Measurements from ENCODE around the gene AGBL4. TPM values are rescaled to one million over a fixed set of nuclear protein-coding genes. Genes with fewer than 3 reads are reported as not detected.
"Not testable (repeated sequence)": the region's sequence is repeated elsewhere in the genome, so short reads cannot be mapped to it uniquely, and the experiment has no call there.

Gene AGBL4
- total RNA-seq, 1 experiment from 2014 or later = 0.33 TPM

- Histone ChIP-seq H3K27ac (ENCODE audit: low read length) (no peak overlapping the region), H3K36me3 (ENCODE audit: low read depth, low read length) (no peaks in the 10 kb centered on the region), H3K4me1 (ENCODE audit: insufficient read depth, low read length) (peaks cover 31% of the 10 kb centered on the region), H2AFZ (ENCODE audit: low read length) (no peak overlapping the region), H3K9me2 (replicated peaks; ENCODE audit: low read length) (no peaks in the 10 kb centered on the region), H3K4me2 (ENCODE audit: low read length) (no peak overlapping the region), H3K79me2 (ENCODE audit: low read length) (no peaks in the 10 kb centered on the region), H3F3A (ENCODE audit: low read length, unreplicated experiment) (peaks cover 6% of the 10 kb centered on the region), H3K9ac (ENCODE audit: low read length) (no peak overlapping the region), H4K20me1 (ENCODE audit: low read length) (no peaks in the 10 kb centered on the region), H3K4me3 (ENCODE audit: low read length) (no peak overlapping the region), H3K27me3 (ENCODE audit: low read length) (no peaks in the 10 kb centered on the region), H3K9me3 (ENCODE audit: low read length) (no peaks in the 10 kb centered on the region)
- ATAC-seq (no peak), DNase-seq (no peak)
- TF ChIP-seq EZH2phosphoT487 (IDR thresholded peaks at IDR 0.05; ENCODE audit: borderline replicate concordance, low read length) (no peak), CTCF (conservative IDR thresholded peaks at IDR 0.05; ENCODE audit: low read depth, low read length) (no peak), EZH2 (IDR thresholded peaks at IDR 0.05; ENCODE audit: low read length, unreplicated experiment) (no peak)
- no TSS peak for BruUV-seq (replicated peaks)
- ChIA-PET CTCF (no interaction called here), POLR2A (ENCODE audit: unreplicated experiment) (no interaction called here)
- intact Hi-C loops (cut with micrococcal nuclease) = no loop called here
Measured at GRCh38 chr1:49318218-49318617, 705.5 kb downstream of the AGBL4 start.

GRCh38 chr1:49307457-49307856, 716.3 kb downstream of the AGBL4 start:
- DNase-seq (peak; percentile 78), ATAC-seq (peak; percentile 95)
- peak overlapping the region; percentile 49 for H3K27ac ChIP-seq (ENCODE audit: low read length)
- no peak overlapping the region for H2AFZ ChIP-seq (ENCODE audit: low read length)
- H3K4me1 ChIP-seq (ENCODE audit: insufficient read depth, low read length) = peaks cover 15% of the 10 kb centered on the region
- POLR2A ChIA-PET (ENCODE audit: unreplicated experiment) = no interaction called here
- H3K9me3 ChIP-seq (ENCODE audit: low read length) = no peaks in the 10 kb centered on the region
- no peak overlapping the region for H3K9ac ChIP-seq (ENCODE audit: low read length)
- no peaks in the 10 kb centered on the region for H3K9me2 ChIP-seq (replicated peaks; ENCODE audit: low read length)
- H3K36me3 ChIP-seq (ENCODE audit: low read depth, low read length) = no peaks in the 10 kb centered on the region
- no TSS peak for BruUV-seq (replicated peaks)
- 0 out of 2 replicates have a peak overlapping the region, but pooled peaks have one; percentile 7 for H3K4me2 ChIP-seq (ENCODE audit: low read length)
- TF ChIP-seq CTCF (conservative IDR thresholded peaks at IDR 0.05; ENCODE audit: low read depth, low read length) = no peak
- TF ChIP-seq EZH2 (IDR thresholded peaks at IDR 0.05; ENCODE audit: low read length, unreplicated experiment) = no peak
- no peak for TF ChIP-seq EZH2phosphoT487 (IDR thresholded peaks at IDR 0.05; ENCODE audit: borderline replicate concordance, low read length)
- no peaks in the 10 kb centered on the region for H3F3A ChIP-seq (ENCODE audit: low read length, unreplicated experiment)
- no peaks in the 10 kb centered on the region for H3K27me3 ChIP-seq (ENCODE audit: low read length)
- CTCF ChIA-PET = no interaction called here
- no peak overlapping the region for H3K4me3 ChIP-seq (ENCODE audit: low read length)
- H3K79me2 ChIP-seq (ENCODE audit: low read length) = no peaks in the 10 kb centered on the region
- H4K20me1 ChIP-seq (ENCODE audit: low read length) = no peaks in the 10 kb centered on the region
- intact Hi-C loops (cut with micrococcal nuclease) = no loop called here

GRCh38 chr1:49306507-49307070, 717.2 kb downstream of the AGBL4 start:
- no TSS peak for BruUV-seq (replicated peaks)
- ChIA-PET CTCF (no interaction called here), POLR2A (ENCODE audit: unreplicated experiment) (no interaction called here)
- Histone ChIP-seq H4K20me1 (ENCODE audit: low read length) (no peaks in the 10 kb centered on the region), H3K4me1 (ENCODE audit: insufficient read depth, low read length) (peaks cover 15% of the 10 kb centered on the region), H3K79me2 (ENCODE audit: low read length) (no peaks in the 10 kb centered on the region), H2AFZ (ENCODE audit: low read length) (no peak overlapping the region), H3K9me3 (ENCODE audit: low read length) (no peaks in the 10 kb centered on the region), H3K36me3 (ENCODE audit: low read depth, low read length) (no peaks in the 10 kb centered on the region), H3K27me3 (ENCODE audit: low read length) (no peaks in the 10 kb centered on the region), H3K4me2 (ENCODE audit: low read length) (no peak overlapping the region), H3K9ac (ENCODE audit: low read length) (no peak overlapping the region), H3K4me3 (ENCODE audit: low read length) (no peak overlapping the region), H3K27ac (ENCODE audit: low read length) (peak overlapping the region; percentile 35; the same call in 1 of the 2 replicates), H3F3A (ENCODE audit: low read length, unreplicated experiment) (no peaks in the 10 kb centered on the region), H3K9me2 (replicated peaks; ENCODE audit: low read length) (no peaks in the 10 kb centered on the region)
- no peak for TF ChIP-seq EZH2 (IDR thresholded peaks at IDR 0.05; ENCODE audit: low read length, unreplicated experiment)
- TF ChIP-seq CTCF (conservative IDR thresholded peaks at IDR 0.05; ENCODE audit: low read depth, low read length) = no peak
- TF ChIP-seq EZH2phosphoT487 (IDR thresholded peaks at IDR 0.05; ENCODE audit: borderline replicate concordance, low read length) = no peak
- ATAC-seq (no peak), DNase-seq (peak; percentile 3)
- intact Hi-C loops (cut with micrococcal nuclease) = no loop called here

GRCh38 chr1:49302400-49302799, 721.4 kb downstream of the AGBL4 start:
- intact Hi-C loops (cut with micrococcal nuclease); POLR2A ChIA-PET (ENCODE audit: unreplicated experiment): not testable (repeated sequence)

More at GRCh38 chr1:49302400-49302799, 721.4 kb downstream of the AGBL4 start:
- CTCF ChIA-PET; H3K79me2 ChIP-seq (ENCODE audit: low read length); H3K9ac ChIP-seq (ENCODE audit: low read length); H3K36me3 ChIP-seq (ENCODE audit: low read depth, low read length); DNase-seq; H3F3A ChIP-seq (ENCODE audit: low read length, unreplicated experiment); H3K9me2 ChIP-seq (replicated peaks; ENCODE audit: low read length); H4K20me1 ChIP-seq (ENCODE audit: low read length); H3K27me3 ChIP-seq (ENCODE audit: low read length); H3K9me3 ChIP-seq (ENCODE audit: low read length); ATAC-seq; H2AFZ ChIP-seq (ENCODE audit: low read length); H3K27ac ChIP-seq (ENCODE audit: low read length); BruUV-seq (replicated peaks); H3K4me2 ChIP-seq (ENCODE audit: low read length); H3K4me3 ChIP-seq (ENCODE audit: low read length): not testable (repeated sequence)
- H3K4me1 ChIP-seq (ENCODE audit: insufficient read depth, low read length) = peaks cover 11% of the 10 kb centered on the region
